GM21526 (cell line): ENCODE results near the gene FAM89B.

ENCODE experiments used
- ATAC-seq: cut with Tn5 transposase; IDR thresholded peaks from one replicate; pipeline ENCODE4 v1.9.1; 2021; ENCODE audit warnings: moderate library complexity; ENCODE audit not compliant: unreplicated experiment, low FRiP score

The FAM89B gene

GRCh38 chr11:65573391-65574079 lies 1.2 kb downstream of the FAM89B start:
- no peak for ATAC-seq

- no peak for ATAC-seq
Observed at GRCh38 chr11:65574109-65574810, 1.9 kb downstream of the FAM89B start.

GRCh38 chr11:65574811-65575567 lies 2.7 kb downstream of the FAM89B start:
- no peak for ATAC-seq

GRCh38 chr11:65575568-65576231 lies 3.4 kb downstream of the FAM89B start, which contains the start of gene EHBP1L1:
Gene EHBP1L1 (plus strand): TSS chr11:65576053. CDS start chr11:65576303, 250 bp downstream.
- no peak for ATAC-seq

GRCh38 chr11:65576232-65576866 lies 4.0 kb downstream of the FAM89B start:
- no peak for ATAC-seq

GRCh38 chr11:65576867-65577755 lies 4.8 kb downstream of the FAM89B start:
- ATAC-seq: no peak

GRCh38 chr11:65577756-65578109 lies 5.4 kb downstream of the FAM89B start:
- ATAC-seq: no peak

GRCh38 chr11:65578134-65578533 lies 5.8 kb downstream of the FAM89B start:
- ATAC-seq: no peak

GRCh38 chr11:65578667-65579066 lies 6.3 kb downstream of the FAM89B start:
- ATAC-seq: no peak

- ATAC-seq: no peak
Observed at GRCh38 chr11:65579291-65579690, 7.0 kb downstream of the FAM89B start.

- ATAC-seq: no peak
Observed at GRCh38 chr11:65580031-65580692, 7.8 kb downstream of the FAM89B start.

GRCh38 chr11:65580756-65581155 lies 8.4 kb downstream of the FAM89B start:
- no peak for ATAC-seq

- ATAC-seq: no peak
Observed at GRCh38 chr11:65581928-65582327, 9.6 kb downstream of the FAM89B start.

- ATAC-seq: no peak
Observed at GRCh38 chr11:65583589-65583988, 11.3 kb downstream of the FAM89B start.

- no peak for ATAC-seq
Observed at GRCh38 chr11:65584106-65584505, 11.8 kb downstream of the FAM89B start.

GRCh38 chr11:65584723-65585171 lies 12.4 kb downstream of the FAM89B start:
- no peak for ATAC-seq

GRCh38 chr11:65585396-65586246 lies 13.3 kb downstream of the FAM89B start:
- ATAC-seq: no peak

- no peak for ATAC-seq
Observed at GRCh38 chr11:65586247-65586630, 13.9 kb downstream of the FAM89B start.
